HG02610 (cell line): Measurements from ENCODE around the gene GLT8D2.
A peak's percentile ranks its signal among the peaks of the same experiment; 100 is the strongest.

ENCODE experiments used
- ATAC-seq: cut with Tn5 transposase; IDR thresholded peaks from one replicate; pipeline ENCODE4 v1.9.1; 2021; ENCODE audit warnings: mild to moderate bottlenecking, moderate library complexity; ENCODE audit not compliant: unreplicated experiment

GLT8D2 gene

GRCh38 chr12:104049903-104050356, at the start of gene GLT8D2:
Gene GLT8D2 (minus strand): TSS chr12:104050187. CDS start chr12:104019648, 30,539 bp downstream.
- no peak for ATAC-seq

- no peak for ATAC-seq
Observed at GRCh38 chr12:104097954-104098353, 48.0 kb upstream of the GLT8D2 start.

GRCh38 chr12:104095289-104095688, 45.3 kb upstream of the GLT8D2 start:
- no peak for ATAC-seq

GRCh38 chr12:104094284-104094683, 44.3 kb upstream of the GLT8D2 start:
- no peak for ATAC-seq

- no peak for ATAC-seq
Observed at GRCh38 chr12:104091136-104091535, 41.1 kb upstream of the GLT8D2 start.

GRCh38 chr12:104090685-104091084, 40.7 kb upstream of the GLT8D2 start:
- ATAC-seq, result no peak

- peak; percentile 95 for ATAC-seq
Observed at GRCh38 chr12:104083769-104084475, 33.9 kb upstream of the GLT8D2 start.

- no peak for ATAC-seq
Observed at GRCh38 chr12:104080764-104081163, 30.8 kb upstream of the GLT8D2 start.

- no peak for ATAC-seq
Observed at GRCh38 chr12:104079024-104079423, 29.0 kb upstream of the GLT8D2 start.

GRCh38 chr12:104073699-104074098, 23.7 kb upstream of the GLT8D2 start:
- no peak for ATAC-seq

GRCh38 chr12:104072099-104072498, 22.1 kb upstream of the GLT8D2 start:
- ATAC-seq, result no peak

GRCh38 chr12:104064842-104065427, 14.9 kb upstream of the GLT8D2 start:
- ATAC-seq, result peak; percentile 6

GRCh38 chr12:104064031-104064841, 14.2 kb upstream of the GLT8D2 start, which contains the start of gene HCFC2:
Gene HCFC2 (plus strand): TSS chr12:104064531. CDS start chr12:104064561, 30 bp downstream.
- peak; percentile 88 for ATAC-seq

- ATAC-seq, result peak; percentile 25
Observed at GRCh38 chr12:104063712-104064030, 13.7 kb upstream of the GLT8D2 start.

GRCh38 chr12:104060791-104061190, 10.8 kb upstream of the GLT8D2 start:
- no peak for ATAC-seq

- ATAC-seq, result no peak
Observed at GRCh38 chr12:104059963-104060362, 10.0 kb upstream of the GLT8D2 start.

GRCh38 chr12:104058802-104059201, 8.8 kb upstream of the GLT8D2 start:
- ATAC-seq, result no peak

GRCh38 chr12:104057771-104058197, 7.8 kb upstream of the GLT8D2 start:
- no peak for ATAC-seq

- no peak for ATAC-seq
Observed at GRCh38 chr12:104056419-104056972, 6.5 kb upstream of the GLT8D2 start.

- ATAC-seq, result no peak
Observed at GRCh38 chr12:104055686-104056388, 5.8 kb upstream of the GLT8D2 start.
